Neural progenitor cell (in vitro differentiated cells): ENCODE results near the gene XKR3. TPM values are rescaled to one million over a fixed set of nuclear protein-coding genes. Genes with fewer than 3 reads are reported as not detected.

Source experiments
- DNase-seq: peaks from one replicate; pipeline ENCODE4 v3.0.0-alpha.2; 2016; ENCODE audit warnings: low spot score
- H2AFZ ChIP-seq: fragments of 200-600 bp; sonication (generic); replicated peaks from 2 replicates; pipeline ENCODE4 v1.6.1; 2016; ENCODE audit warnings: antibody characterized with exemption
- H3F3A ChIP-seq: fragments of 200-600 bp; sonication (generic); 2 replicates; pipeline ENCODE4 v1.6.1; 2016; ENCODE audit warnings: antibody characterized with exemption, low read depth
- H3K27ac ChIP-seq: fragments of 200-600 bp; sonication (generic); 2 replicates; pipeline ENCODE4 v1.5.1; 2016; ENCODE audit warnings: mild to moderate bottlenecking
- H3K27me3 ChIP-seq: fragments of 200-600 bp; sonication (generic); 2 replicates; pipeline ENCODE4 v1.6.1; 2016; ENCODE audit warnings: mild to moderate bottlenecking, moderate library complexity
- H3K36me3 ChIP-seq: fragments of 200-600 bp; sonication (generic); 2 replicates; pipeline ENCODE4 v1.5.1; 2016
- H3K4me1 ChIP-seq: fragments of 200-600 bp; sonication (generic); 2 replicates; pipeline ENCODE4 v1.6.1; 2016; ENCODE audit warnings: mixed run types
- H3K4me2 ChIP-seq: fragments of 200-600 bp; sonication (generic); 2 replicates; pipeline ENCODE4 v1.6.1; 2016
- H3K4me3 ChIP-seq: fragments of 200-600 bp; sonication (generic); 2 replicates; pipeline ENCODE4 v1.5.1; 2016
- H3K79me2 ChIP-seq: fragments of 200-600 bp; sonication (generic); 2 replicates; pipeline ENCODE4 v1.6.1; 2016; ENCODE audit warnings: low read depth
- H3K9ac ChIP-seq: fragments of 200-600 bp; sonication (generic); 2 replicates; pipeline ENCODE4 v1.6.1; 2016
- H3K9me3 ChIP-seq: fragments of 200-600 bp; sonication (generic); 2 replicates; pipeline ENCODE4 v1.5.1; 2016; ENCODE audit warnings: low read depth
- H4K20me1 ChIP-seq: fragments of 200-600 bp; sonication (generic); 2 replicates; pipeline ENCODE4 v1.6.1; 2016; ENCODE audit warnings: low read depth
- H3K27ac Mint-ChIP-seq: 3 replicates; pipeline ENCODE4 v1.8.0; 2021; ENCODE audit warnings: mixed read lengths
- H3K27me3 Mint-ChIP-seq: 2 replicates; pipeline ENCODE4 v1.8.0; 2022; ENCODE audit warnings: low read depth, mild to moderate bottlenecking, inconsistent platforms, moderate library complexity, mixed read lengths; ENCODE audit not compliant: insufficient read depth
- H3K36me3 Mint-ChIP-seq: 3 replicates; pipeline ENCODE4 v1.8.0; 2021; ENCODE audit warnings: mixed read lengths
- H3K4me1 Mint-ChIP-seq: 3 replicates; pipeline ENCODE4 v1.8.0; 2021; ENCODE audit warnings: mixed read lengths
- H3K4me3 Mint-ChIP-seq: 3 replicates; pipeline ENCODE4 v1.8.0; 2021; ENCODE audit warnings: mild to moderate bottlenecking, moderate library complexity, mixed read lengths
- H3K9me3 Mint-ChIP-seq: 3 replicates; pipeline ENCODE4 v1.8.0; 2020; ENCODE audit warnings: mixed read lengths
- CTCF ChIP-seq: fragments of 200-600 bp; sonication (generic); IDR thresholded peaks from 2 replicates; pipeline ENCODE4 v1.5.1; 2017; ENCODE audit warnings: antibody characterized with exemption, mild to moderate bottlenecking
- EZH2 ChIP-seq: fragments of 200-600 bp; sonication (generic); IDR thresholded peaks from 2 replicates; pipeline ENCODE4 v1.6.1; 2017; ENCODE audit warnings: antibody characterized with exemption, mild to moderate bottlenecking, moderate library complexity
- EZH2phosphoT487 ChIP-seq: fragments of 200-600 bp; sonication (generic); IDR thresholded peaks from 2 replicates; pipeline ENCODE4 v1.6.1; 2017; ENCODE audit warnings: antibody characterized with exemption
- total RNA-seq: library from RNA; depleted of rRNA; stranded (reverse); fragments of >200 nt; gene quantifications from 2 replicates; pipeline ENCODE4 v1.2.3, GENCODE V29; 2015; ENCODE audit warnings: low replicate concordance

XKR3 gene
- total RNA-seq, 1 donor from 2014 or later, result not detected

DNA sequence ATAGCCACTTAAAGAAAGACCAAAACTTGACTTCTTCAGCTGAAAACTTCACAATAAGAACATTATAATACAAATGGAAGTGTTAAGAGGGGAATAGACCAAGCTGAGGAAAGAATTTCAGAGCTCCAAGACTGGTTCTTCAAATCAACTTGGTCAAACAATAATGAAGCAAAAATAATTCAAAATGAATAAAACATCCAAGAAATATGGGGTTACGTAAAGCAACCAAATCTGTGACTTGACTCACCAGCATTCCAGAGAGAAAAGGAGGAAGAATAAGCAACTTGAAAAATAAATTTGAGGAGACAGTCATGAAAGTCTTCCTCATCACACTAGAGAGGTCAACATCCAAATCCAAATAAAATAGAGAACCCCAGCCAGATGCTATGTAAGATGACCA is 31.4 kb downstream of the XKR3 start:
- Histone ChIP-seq H3K4me2 (no peak overlapping the region), H3K79me2 (no peaks in the 10 kb centered on the region), H2AFZ (no peak overlapping the region), H4K20me1 (no peaks in the 10 kb centered on the region), H3K9me3 (no peaks in the 10 kb centered on the region), H3K4me3 (no peak overlapping the region), H3K27ac (no peak overlapping the region), H3F3A (no peaks in the 10 kb centered on the region), H3K36me3 (no peaks in the 10 kb centered on the region), H3K27me3 (no peaks in the 10 kb centered on the region), H3K4me1 (no peaks in the 10 kb centered on the region), H3K9ac (no peak overlapping the region)
- TF ChIP-seq CTCF, result no peak
- TF ChIP-seq EZH2phosphoT487, result no peak
- TF ChIP-seq EZH2, result no peak
- no peak for DNase-seq
- H3K27me3 Mint-ChIP-seq, result no peaks in the 10 kb centered on the region
- no peak overlapping the region for H3K4me3 Mint-ChIP-seq
- no peaks in the 10 kb centered on the region for H3K36me3 Mint-ChIP-seq
- no peaks in the 10 kb centered on the region for H3K4me1 Mint-ChIP-seq
- H3K27ac Mint-ChIP-seq, result no peak overlapping the region
- peaks cover 21% of the 10 kb centered on the region for H3K9me3 Mint-ChIP-seq

GRCh38 chr22:16789860-16790493 is 35.2 kb downstream of the XKR3 start:
- H3K4me2 ChIP-seq, result no peak overlapping the region
- H3F3A ChIP-seq, result no peaks in the 10 kb centered on the region
- H3K4me1 ChIP-seq, result no peaks in the 10 kb centered on the region
- H2AFZ ChIP-seq, result no peak overlapping the region
- DNase-seq, result no peak
- Mint-ChIP-seq H3K27me3 (no peaks in the 10 kb centered on the region), H3K4me3 (no peak overlapping the region), H3K36me3 (no peaks in the 10 kb centered on the region), H3K27ac (no peak overlapping the region), H3K9me3 (peaks cover 24% of the 10 kb centered on the region), H3K4me1 (no peaks in the 10 kb centered on the region)
- no peak overlapping the region for H3K9ac ChIP-seq
- H3K27ac ChIP-seq, result no peak overlapping the region
- no peak for TF ChIP-seq EZH2
- TF ChIP-seq CTCF, result no peak
- TF ChIP-seq EZH2phosphoT487, result no peak
- H3K36me3 ChIP-seq, result no peaks in the 10 kb centered on the region
- H3K79me2 ChIP-seq, result no peaks in the 10 kb centered on the region
- no peaks in the 10 kb centered on the region for H3K9me3 ChIP-seq
- H4K20me1 ChIP-seq, result no peaks in the 10 kb centered on the region
- H3K4me3 ChIP-seq, result no peak overlapping the region
- no peaks in the 10 kb centered on the region for H3K27me3 ChIP-seq

DNA sequence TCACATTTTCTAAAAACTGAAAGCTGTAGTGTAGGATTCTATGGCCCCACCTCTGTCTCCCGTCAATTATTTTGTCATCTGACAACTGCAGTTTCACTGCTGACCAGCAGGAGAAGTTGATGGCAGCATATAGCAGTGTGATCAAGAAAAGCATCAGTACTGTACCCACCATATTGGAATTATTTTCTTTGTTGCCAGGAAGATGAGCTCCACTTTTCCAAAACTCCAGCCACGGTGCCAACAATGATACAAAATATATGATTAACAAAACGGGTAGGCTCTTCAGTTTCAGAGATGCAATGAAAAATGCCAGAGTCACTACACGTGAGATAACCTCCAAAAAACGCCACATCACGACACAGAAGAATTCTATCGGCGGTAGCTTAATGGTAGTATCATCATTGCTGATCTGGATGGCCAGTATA is 41.3 kb downstream of the XKR3 start:
- no peaks in the 10 kb centered on the region for H3K4me1 Mint-ChIP-seq
- no peak overlapping the region for H3K27ac ChIP-seq
- no peak overlapping the region for H3K4me3 ChIP-seq
- H3K4me3 Mint-ChIP-seq, result no peak overlapping the region
- peak; percentile 30 for DNase-seq
- H3K9me3 Mint-ChIP-seq, result peaks cover 25% of the 10 kb centered on the region
- H3K9ac ChIP-seq, result no peak overlapping the region
- peak; percentile 71 for TF ChIP-seq CTCF
- no peak for TF ChIP-seq EZH2
- no peaks in the 10 kb centered on the region for H3K79me2 ChIP-seq
- no peaks in the 10 kb centered on the region for H3K27me3 ChIP-seq
- no peak overlapping the region for H3K4me2 ChIP-seq
- H3K36me3 ChIP-seq, result no peaks in the 10 kb centered on the region
- no peaks in the 10 kb centered on the region for H3K36me3 Mint-ChIP-seq
- no peak overlapping the region for H3K27ac Mint-ChIP-seq
- H2AFZ ChIP-seq, result peak overlapping the region; percentile 53
- H3K4me1 ChIP-seq, result no peaks in the 10 kb centered on the region
- no peaks in the 10 kb centered on the region for H3K9me3 ChIP-seq
- no peaks in the 10 kb centered on the region for H4K20me1 ChIP-seq
- no peaks in the 10 kb centered on the region for H3F3A ChIP-seq
- no peaks in the 10 kb centered on the region for H3K27me3 Mint-ChIP-seq
